Right hindlimb (tissue), 1 donor: Measurements from ENCODE around the gene PANX2.
"Not testable (repeated sequence)": the region's sequence is repeated elsewhere in the genome, so short reads cannot be mapped to it uniquely, and the experiment has no call there.

Source experiments
- DNase-seq: peaks from one replicate; pipeline ENCODE4 v3.0.0-alpha.2; 2018

The PANX2 gene

DNA sequence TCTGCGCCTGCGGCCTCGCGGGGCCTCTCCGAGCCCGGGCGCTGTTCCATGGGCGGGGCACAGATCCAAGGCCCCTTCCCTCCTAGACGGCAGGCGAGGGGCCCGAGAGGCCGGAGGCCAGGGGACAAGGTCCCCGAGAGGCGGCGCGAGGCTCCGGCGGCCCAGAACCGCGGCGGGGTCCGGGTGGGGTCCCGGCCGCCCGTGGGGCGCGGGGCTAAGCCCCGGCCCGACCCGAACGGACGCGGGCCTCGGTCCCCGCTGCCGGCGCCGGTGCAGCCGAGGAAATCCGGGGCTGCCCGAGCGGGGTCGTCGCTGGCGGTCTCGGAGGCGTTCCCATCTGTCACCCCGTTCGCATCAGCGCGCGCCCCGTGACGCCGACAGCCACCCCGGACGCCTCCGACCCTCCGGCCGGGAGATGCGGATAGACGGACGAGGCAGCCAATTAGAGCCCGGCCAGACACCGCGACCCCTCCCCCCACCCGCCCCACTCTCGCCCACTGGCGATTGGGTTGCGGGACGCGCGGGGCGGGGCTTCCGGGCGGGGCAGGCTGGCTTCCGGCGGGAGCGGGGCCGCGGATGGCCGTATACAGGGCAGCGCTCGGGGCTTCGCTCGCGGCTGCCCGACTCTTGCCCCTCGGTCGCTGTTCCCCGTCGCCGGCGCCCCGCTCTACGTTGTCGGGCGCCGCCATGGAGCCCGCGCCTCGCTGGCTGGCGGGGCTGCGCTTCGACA is 30.1 kb downstream of the PANX2 start, which contains the start of gene SELENOO:
Gene SELENOO, plus strand, starts transcription at position 551 of the 730 bp plus-strand sequence. Its CDS starts 26 bp downstream, at position 577.
- DNase-seq = peak; percentile 97

GRCh38 chr22:50201191-50202129 is 30.9 kb downstream of the PANX2 start:
- peak; percentile 45 for DNase-seq

DNA sequence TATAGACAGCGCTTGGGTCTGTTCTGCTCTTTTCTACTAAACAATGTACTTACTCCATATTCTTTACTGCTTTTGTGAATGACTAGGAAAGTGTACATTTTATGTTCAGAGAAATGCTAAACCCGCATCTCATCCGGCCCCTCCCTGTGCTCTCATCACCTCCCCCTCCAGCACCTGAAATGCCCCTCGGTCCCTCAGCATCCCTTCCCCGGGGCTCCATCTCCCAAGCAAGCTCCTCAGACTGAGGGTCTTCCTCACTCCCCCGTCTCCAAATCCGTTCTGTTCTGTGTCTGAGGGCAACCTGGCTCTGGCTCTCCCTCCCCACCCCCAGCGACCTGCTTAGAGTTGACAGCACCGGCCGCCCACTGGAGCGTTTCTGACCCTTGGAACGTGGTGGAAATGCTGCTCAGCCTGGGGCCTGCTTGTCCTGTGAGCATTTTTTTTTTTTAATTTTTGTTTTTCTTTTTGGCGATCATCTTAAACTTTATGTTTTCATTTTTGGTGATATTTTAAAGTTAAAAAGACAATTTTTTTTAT is 31.7 kb downstream of the PANX2 start:
- no peak for DNase-seq

DNA sequence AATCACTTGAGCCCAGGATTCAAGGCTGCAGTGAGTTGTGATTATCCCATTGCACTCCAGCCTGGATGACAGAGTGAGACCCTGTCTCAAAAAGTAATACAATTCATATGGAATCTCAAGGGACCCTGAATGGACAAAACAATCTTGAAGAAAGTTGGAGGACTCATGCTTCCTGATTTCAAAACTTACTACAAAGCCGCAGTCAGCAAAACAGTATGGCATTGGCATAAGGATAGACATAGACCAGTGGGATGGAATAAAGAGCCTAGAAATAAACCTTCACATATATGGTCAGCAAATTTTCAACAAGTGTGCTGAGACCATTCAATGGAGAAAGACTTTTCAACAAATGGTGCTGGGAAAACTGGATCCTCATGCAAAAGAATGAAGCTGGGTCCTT is 32.8 kb downstream of the PANX2 start:
- DNase-seq = no peak

GRCh38 chr22:50204571-50204970 is 34.0 kb downstream of the PANX2 start:
- DNase-seq = no peak

GRCh38 chr22:50204998-50205397 is 34.5 kb downstream of the PANX2 start:
- DNase-seq = not testable (repeated sequence)

GRCh38 chr22:50205781-50206569 is 35.4 kb downstream of the PANX2 start:
- no peak for DNase-seq

DNA sequence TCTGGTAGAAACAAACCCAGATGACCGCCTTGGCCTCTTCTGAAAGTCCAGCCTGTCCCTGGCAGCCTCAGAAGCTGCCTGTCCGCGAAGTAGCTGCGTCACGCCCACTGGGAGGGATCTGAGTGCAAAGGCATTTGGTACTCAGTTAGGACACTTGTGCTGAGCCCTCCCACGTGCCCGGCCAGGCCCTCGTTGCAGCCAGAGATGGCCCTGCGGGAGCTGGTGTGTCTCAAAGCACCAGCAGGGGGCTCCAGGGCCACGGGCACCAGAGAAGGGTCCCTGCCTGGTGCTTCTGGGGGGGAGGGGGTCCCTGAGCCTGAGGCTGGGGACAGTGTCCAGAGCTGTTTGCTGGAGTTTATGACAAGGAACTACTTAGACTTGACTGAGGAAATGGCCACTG is 36.1 kb downstream of the PANX2 start:
- DNase-seq = peak; percentile 36

- peak; percentile 36 for DNase-seq
Observed at GRCh38 chr22:50207383-50208140, 37.0 kb downstream of the PANX2 start.

- no peak for DNase-seq
Observed at GRCh38 chr22:50208430-50208938, 38.0 kb downstream of the PANX2 start.

- no peak for DNase-seq
Observed at GRCh38 chr22:50208939-50209892, 38.7 kb downstream of the PANX2 start.

- peak; percentile 70 for DNase-seq
Observed at GRCh38 chr22:50209893-50210292, 39.4 kb downstream of the PANX2 start.

DNA sequence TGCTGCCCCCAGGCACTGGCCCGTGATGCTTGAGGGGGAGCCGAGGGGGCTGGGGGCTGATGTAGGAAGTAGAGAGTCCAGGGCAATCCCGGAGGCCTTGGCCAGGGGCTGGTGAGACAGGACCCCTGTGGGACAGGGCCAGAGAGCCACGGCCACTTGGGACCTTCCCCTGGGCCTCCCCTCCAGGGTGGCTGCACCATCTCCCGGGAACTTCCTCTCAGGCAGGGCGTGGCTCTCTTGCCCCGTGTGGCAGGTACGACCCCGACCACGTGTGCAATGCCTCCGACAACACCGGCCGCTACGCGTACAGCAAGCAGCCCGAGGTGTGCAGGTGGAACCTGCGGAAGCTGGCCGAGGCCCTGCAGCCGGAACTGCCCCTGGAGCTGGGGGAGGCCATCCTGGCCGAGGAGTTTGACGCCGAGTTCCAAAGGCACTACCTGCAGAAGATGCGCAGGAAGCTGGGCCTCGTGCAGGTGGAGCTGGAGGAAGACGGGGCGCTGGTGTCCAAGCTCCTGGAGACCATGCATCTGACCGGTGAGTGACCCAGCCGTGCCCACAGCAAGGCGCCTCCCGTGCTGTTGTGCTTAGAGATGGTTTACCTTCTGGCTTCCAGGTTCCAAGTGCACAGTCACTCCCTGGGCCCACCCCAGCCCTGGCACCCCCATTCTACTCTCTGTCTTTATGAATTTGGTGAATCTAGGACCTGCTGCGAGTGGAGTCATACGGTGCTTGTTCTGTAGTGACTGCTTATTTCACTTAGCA is 40.0 kb downstream of the PANX2 start:
- no peak for DNase-seq

GRCh38 chr22:50211147-50211546 is 40.6 kb downstream of the PANX2 start:
- no peak for DNase-seq

DNA sequence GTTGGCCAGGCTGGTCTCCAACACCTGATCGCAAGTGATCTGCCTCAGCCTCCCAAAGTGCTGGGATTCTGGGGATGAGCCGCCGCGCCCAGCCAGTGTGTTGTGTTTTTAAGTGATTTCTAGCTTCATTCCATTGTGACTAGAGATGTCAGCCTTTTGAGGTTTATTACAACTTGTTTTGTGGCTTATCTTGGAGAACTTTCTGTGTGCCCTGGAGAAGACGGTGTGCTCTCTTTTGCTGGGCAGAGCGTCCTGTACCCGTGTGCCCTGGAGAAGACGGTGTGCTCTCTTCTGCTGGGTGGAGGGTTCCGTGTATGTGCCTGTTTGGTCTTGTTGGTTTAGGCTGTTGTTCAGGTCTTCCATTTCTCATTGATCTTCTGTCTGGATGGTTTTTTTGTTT is 42.7 kb downstream of the PANX2 start:
- DNase-seq = no peak

- no peak for DNase-seq
Observed at GRCh38 chr22:50215297-50216054, 44.9 kb downstream of the PANX2 start.

DNA sequence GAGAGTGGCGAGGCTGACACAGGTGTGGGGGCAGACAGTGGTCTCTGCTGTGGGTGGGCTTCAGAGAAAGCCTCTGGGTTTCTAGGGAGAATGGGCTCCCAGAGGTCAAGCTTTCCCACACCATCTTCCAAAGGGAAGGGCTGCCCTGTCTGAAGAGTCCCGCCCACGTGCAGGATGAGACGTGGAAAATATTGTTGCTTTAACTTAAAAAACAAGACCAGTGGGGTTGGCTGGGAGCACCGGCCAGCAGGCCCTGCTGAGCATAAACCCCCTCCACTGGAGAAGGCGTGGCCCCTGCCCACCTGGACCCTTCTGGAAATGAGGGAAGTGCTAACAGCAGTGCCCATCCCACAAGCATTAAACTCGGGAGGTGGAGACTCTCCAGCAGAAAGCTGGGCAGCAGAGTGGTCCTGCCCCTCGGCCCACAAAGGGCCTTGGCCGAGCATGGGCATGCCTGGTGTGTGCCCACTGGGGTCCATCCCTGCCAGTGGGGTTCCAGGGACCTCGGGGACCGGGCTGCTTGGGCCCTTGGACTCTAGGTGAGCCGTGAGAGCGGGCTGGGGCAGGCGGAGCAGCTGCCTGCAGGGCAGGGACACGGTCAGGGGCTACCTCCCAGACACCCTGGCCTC is 45.6 kb downstream of the PANX2 start:
- DNase-seq = no peak
